IPS DF 4.7 (cell line): ENCODE data around the gene PPP1R1B.

Source experiments
- DNase-seq: peaks from one replicate; pipeline ENCODE4 v3.0.0-alpha.2; 2013; ENCODE audit warnings: low spot score; ENCODE audit errors: extremely low read depth

PPP1R1B gene

GRCh38 chr17:39679521-39680192 is 52.9 kb downstream of the PPP1R1B start:
- DNase-seq = no peak

GRCh38 chr17:39683295-39683939 is 56.7 kb downstream of the PPP1R1B start:
- no peak for DNase-seq

DNA sequence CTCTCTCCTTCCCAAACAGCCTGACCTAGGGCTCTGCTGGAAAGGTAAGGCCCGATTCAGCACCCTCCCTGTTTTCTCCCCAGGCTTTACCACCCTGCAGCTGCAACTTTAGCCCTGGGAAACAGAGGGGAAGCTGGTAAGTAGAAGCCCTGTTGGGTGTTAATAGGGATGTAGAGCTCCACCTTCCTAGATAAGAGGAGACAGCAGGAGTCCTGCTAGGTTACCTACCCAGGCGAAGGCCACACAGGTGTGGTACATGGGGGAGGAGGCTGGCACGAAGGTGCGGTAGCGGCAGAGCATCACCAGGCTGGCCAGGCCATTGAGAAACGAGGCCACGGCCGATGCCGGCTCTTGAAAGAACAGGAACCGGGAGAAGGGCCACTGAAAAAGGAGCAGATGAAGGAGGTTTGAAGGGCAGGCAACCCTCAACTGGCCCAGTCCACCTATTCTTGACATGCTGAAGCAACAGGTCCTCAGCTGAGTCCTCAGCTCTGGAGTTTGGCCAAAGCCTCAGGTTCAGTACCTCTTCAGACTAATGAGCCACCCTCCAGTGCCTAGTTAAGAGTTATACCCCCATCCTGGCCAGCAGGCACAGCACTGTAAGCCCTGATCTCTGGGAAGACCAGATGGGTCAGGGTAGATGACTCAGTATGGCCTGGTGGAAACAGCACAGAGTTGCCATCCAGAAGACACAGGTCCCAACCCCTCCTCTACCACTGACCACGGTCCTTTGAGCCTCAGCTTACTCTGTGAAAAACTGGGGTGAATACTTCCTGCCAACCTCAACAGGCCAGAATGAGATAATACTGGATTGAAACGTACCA is 57.8 kb downstream of the PPP1R1B start:
- DNase-seq = no peak
